ENCODE data around the gene ZNF416.

The ZNF416 gene

DNA sequence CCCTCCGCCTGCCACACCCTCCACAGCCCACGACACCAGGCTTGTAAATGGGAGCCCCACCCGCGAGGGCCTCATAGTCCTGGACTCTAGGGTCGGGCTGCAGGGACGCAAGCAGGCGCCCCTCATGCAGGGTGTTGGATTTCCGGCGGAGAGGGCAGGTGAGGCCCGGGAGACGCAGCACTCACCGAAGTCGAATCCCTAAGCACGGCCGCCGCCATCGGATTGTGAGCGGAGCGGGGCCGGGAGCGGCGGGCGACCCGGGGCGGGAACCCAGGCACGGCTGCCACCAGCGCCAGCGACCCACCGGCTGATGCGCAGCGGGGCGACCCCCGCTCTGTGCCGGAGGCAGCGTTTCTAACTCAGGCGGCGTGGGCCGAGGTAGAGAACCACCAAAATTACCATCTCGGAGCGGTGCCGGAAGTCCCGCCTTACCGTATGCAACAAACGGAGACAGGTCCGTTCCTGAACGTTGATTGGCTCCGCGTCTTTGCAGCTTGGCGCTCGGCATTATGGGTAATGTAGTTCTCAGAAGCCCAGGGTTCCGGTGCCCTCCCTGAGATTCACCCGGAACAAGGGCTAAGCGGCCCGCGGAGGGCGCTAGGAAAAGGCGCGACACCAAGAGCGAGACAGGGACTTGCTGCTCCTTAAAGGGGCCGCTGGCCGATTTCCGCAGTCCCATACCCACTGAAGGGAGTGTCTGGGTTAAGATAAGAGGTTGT is at the start of gene ZNF416:
Gene ZNF416 (minus strand): TSS at position 425 of the 719 bp plus-strand sequence. CDS start 207 bp downstream, at position 218.
- Mint-ChIP-seq H3K36me3 (peaks cover 42% of the 10 kb centered on the region), H3K27ac (no peak within 1 kb of the TSS), H3K9me3 (peaks cover 32% of the 10 kb centered on the region), H3K27me3 (no peaks in the 10 kb centered on the region), H3K4me3 (peak within 1 kb of the TSS; percentile 87), H3K4me1 (peaks cover 15% of the 10 kb centered on the region)
- ATAC-seq (ENCODE audit: low read depth) (peak; percentile 95), DNase-seq (ENCODE audit: low spot score in 2 of 2) (peak; percentile 87 to 94)

DNA sequence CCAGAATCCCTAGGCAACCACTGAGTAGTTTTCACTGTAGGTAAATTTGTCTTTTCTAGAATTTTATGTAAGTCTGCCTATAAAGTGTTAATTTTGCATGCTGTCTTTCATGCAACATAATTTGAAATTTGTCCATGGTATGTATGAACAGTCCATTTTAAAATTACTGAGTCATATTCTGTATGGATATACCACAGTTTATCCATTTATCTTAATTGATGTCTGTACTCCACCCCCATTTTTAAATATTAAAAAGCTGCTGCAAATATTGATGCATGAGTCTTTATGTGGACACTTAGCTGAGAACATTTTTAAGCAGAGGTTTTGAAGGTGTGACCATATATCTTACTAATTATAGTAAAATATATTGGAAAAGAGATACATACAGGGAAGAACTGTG is 44.4 kb upstream of the ZNF416 start:
- no peak overlapping the region for H3K4me3 Mint-ChIP-seq
- DNase-seq (ENCODE audit: low spot score in 2 of 2) (no peak), ATAC-seq (ENCODE audit: low read depth) (no peak)
- H3K36me3 Mint-ChIP-seq: peaks cover 57% of the 10 kb centered on the region
- H3K27ac Mint-ChIP-seq: no peak overlapping the region
- H3K9me3 Mint-ChIP-seq: peaks cover 17% of the 10 kb centered on the region
- H3K27me3 Mint-ChIP-seq: no peaks in the 10 kb centered on the region
- H3K4me1 Mint-ChIP-seq: peaks cover 3% of the 10 kb centered on the region

DNA sequence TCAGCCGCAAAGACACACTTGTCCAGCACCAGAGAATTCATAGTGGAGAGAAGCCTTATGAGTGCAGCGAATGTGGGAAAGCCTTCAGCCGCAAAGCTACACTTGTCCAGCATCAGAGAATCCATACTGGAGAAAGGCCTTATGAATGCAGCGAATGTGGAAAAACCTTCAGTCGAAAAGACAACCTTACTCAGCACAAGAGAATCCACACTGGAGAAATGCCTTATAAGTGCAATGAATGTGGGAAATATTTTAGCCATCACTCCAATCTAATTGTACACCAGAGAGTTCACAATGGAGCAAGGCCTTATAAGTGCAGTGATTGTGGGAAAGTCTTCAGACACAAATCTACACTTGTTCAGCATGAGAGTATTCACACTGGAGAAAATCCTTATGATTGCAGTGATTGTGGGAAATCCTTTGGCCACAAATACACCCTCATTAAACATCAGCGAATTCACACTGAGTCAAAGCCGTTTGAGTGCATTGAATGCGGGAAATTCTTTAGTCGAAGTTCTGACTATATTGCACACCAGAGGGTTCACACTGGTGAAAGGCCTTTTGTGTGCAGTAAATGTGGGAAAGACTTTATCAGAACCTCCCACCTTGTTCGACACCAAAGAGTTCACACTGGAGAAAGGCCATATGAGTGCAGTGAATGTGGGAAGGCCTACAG is 42.1 kb upstream of the ZNF416 start:
- ATAC-seq (ENCODE audit: low read depth) (no peak), DNase-seq (ENCODE audit: low spot score in 2 of 2) (no peak)
- Mint-ChIP-seq H3K9me3 (peaks cover 30% of the 10 kb centered on the region), H3K4me1 (peaks cover 18% of the 10 kb centered on the region), H3K36me3 (peaks cover 78% of the 10 kb centered on the region), H3K27me3 (no peaks in the 10 kb centered on the region), H3K4me3 (no peak overlapping the region), H3K27ac (no peak overlapping the region)

DNA sequence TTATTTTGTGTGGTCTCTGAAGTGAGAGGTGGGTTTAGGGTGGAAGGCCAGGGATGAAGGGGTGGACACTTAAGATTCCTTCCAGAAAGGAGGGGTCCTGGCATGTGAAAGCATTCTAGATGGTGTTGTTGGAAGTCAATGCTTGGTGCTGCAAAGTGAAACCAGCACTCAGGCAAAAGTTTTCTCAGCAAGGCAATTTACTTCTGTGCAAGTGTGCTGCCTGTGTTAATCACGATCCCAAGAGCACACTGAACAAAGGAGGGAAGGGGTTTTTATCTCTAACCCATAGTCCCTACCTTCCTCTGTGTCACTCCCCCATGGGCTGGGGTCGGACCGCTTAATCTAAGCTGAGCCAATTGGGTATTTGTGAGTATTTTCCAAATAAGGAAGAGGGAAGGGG is 36.6 kb upstream of the ZNF416 start:
- Mint-ChIP-seq H3K36me3 (peaks cover 62% of the 10 kb centered on the region), H3K27me3 (no peaks in the 10 kb centered on the region), H3K27ac (peak overlapping the region; percentile 85), H3K4me1 (peaks cover 31% of the 10 kb centered on the region), H3K4me3 (peak overlapping the region; percentile 85), H3K9me3 (peaks cover 41% of the 10 kb centered on the region)
- ATAC-seq (ENCODE audit: low read depth): no peak
- DNase-seq (ENCODE audit: low spot score in 2 of 2): no peak

DNA sequence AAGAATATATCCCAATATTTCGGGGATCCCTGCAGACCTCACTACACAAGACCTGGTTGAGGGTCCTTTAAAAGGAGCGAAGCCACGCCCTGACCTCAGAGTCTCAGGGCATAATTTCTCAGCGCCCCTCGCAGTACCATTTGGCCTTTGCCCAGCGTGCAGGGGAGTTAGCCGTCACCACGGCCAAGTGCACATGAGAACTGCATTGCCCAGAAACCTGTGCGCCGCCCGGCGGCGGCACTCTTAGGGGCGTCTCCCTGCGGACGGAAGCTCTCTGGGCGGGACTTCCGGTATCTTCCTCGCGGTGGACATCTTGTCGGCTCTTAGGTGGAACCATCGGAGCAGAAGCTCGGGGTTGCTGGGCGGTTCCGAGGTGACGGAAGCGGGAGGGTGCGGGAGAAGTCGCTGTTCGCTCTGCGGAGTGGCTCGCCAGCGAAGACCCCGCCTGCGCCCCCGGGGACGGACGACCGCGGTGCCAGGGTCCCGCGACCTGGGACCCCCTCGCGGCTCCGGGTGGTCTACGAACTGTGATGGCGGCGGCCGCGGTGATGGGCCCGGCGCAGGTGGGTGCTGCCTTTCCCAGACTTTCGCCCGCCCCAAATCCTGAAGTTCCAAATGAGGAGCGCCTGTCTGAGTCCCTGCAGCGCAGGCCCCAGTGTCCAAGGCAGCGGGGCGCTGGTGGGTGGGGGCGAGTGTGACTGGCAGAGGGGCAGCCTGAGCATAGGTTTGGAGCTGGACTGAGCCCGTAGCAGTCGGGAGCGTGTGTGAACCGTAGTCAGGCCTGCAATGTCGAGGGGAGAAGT is 35.4 kb upstream of the ZNF416 start, which contains the start of gene ZNF134:
Gene ZNF134 (plus strand): TSS at position 302 of the 803 bp plus-strand sequence. CDS start 5,227 bp downstream, outside the sequence.
- peaks cover 50% of the 10 kb centered on the region for H3K36me3 Mint-ChIP-seq
- ATAC-seq (ENCODE audit: low read depth) (peak; percentile 100), DNase-seq (ENCODE audit: low spot score in 2 of 2) (peak; percentile 84 to 85)
- H3K4me1 Mint-ChIP-seq: peaks cover 31% of the 10 kb centered on the region
- no peaks in the 10 kb centered on the region for H3K27me3 Mint-ChIP-seq
- peaks cover 39% of the 10 kb centered on the region for H3K9me3 Mint-ChIP-seq
- H3K4me3 Mint-ChIP-seq: peak within 1 kb of the TSS; percentile 85
- peak within 1 kb of the TSS; percentile 85 for H3K27ac Mint-ChIP-seq

DNA sequence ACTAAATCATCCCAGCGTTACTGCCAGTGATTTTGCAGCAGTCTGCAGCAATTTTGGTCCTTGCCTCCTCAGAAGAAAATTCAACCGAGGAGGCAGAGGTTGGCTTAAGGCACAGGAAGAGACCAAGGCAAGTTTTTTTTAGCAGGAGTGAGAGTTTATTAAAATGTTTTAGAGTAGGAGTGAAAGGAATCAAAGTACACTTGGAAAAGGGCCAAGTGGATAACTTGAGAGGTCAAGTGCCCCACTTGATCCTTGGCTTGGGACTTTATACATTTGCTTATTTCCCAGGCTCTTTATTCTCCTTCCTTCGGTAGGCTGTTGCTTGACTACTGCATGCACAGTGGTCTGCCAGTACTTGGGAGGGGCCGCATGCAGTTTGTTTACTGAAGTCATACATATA is 32.4 kb upstream of the ZNF416 start:
- Mint-ChIP-seq H3K27ac (no peak overlapping the region), H3K36me3 (peaks cover 40% of the 10 kb centered on the region), H3K4me1 (peaks cover 15% of the 10 kb centered on the region), H3K4me3 (no peak overlapping the region), H3K27me3 (no peaks in the 10 kb centered on the region), H3K9me3 (peaks cover 19% of the 10 kb centered on the region)
- no peak for DNase-seq (ENCODE audit: low spot score in 2 of 2)
- no peak for ATAC-seq (ENCODE audit: low read depth)

DNA sequence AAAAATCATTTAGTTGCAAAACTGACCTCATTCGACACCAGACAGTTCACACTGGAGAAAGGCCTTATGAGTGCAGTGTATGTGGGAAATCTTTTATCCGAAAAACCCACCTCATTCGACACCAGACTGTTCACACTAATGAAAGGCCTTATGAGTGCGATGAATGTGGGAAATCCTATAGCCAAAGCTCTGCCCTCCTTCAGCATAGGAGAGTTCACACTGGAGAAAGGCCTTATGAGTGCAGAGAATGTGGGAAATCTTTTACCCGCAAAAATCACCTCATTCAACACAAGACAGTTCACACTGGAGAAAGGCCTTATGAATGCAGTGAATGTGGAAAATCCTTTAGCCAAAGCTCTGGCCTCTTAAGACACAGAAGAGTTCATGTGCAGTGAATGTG is 28.2 kb upstream of the ZNF416 start:
- peaks cover 57% of the 10 kb centered on the region for H3K36me3 Mint-ChIP-seq
- no peak overlapping the region for H3K4me3 Mint-ChIP-seq
- no peak for DNase-seq (ENCODE audit: low spot score in 2 of 2)
- H3K4me1 Mint-ChIP-seq: peaks cover 5% of the 10 kb centered on the region
- H3K9me3 Mint-ChIP-seq: peaks cover 16% of the 10 kb centered on the region
- no peak overlapping the region for H3K27ac Mint-ChIP-seq
- no peak for ATAC-seq (ENCODE audit: low read depth)
- H3K27me3 Mint-ChIP-seq: no peaks in the 10 kb centered on the region

DNA sequence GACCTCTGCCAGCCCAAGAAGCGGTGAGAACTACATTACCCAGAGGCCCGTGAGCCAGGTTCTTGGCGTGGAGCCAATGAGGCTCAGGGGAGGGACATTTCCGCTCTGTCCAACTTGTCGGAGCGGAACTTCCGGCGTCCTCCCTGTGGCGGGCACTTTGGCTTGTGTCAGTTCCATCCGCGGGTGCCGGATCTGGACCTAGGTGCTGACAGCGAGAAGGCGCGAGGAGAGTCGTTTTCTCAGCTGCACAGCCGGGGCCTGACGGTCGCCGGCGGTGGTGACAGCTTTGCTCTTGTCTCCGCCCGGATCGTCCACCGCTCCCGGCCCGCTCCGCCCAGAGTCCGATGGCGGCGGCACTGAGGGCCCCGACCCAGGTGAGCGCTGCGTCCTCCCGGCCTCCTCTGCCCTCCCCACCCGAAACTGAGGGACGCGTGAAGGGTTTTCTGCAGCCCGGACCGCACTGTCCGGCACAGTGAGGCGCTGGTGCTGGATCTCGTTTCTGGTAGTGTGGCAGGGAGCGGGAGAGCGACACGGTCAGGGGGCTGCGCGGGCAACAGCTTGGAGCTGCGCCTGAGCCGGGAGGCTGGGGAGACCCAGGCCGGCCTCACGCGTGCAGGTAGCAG is 21.2 kb upstream of the ZNF416 start, which contains the start of gene ZNF530:
Gene ZNF530 (plus strand): TSS at position 125 of the 623 bp plus-strand sequence. CDS start 4,461 bp downstream, outside the sequence.
- Mint-ChIP-seq H3K9me3 (peaks cover 14% of the 10 kb centered on the region), H3K4me1 (peaks cover 13% of the 10 kb centered on the region), H3K4me3 (peak within 1 kb of the TSS; percentile 85), H3K27ac (no peak within 1 kb of the TSS), H3K27me3 (no peaks in the 10 kb centered on the region), H3K36me3 (peaks cover 26% of the 10 kb centered on the region)
- DNase-seq (ENCODE audit: low spot score in 2 of 2) (peak; percentile 65 to 75), ATAC-seq (ENCODE audit: low read depth) (peak; percentile 99)

DNA sequence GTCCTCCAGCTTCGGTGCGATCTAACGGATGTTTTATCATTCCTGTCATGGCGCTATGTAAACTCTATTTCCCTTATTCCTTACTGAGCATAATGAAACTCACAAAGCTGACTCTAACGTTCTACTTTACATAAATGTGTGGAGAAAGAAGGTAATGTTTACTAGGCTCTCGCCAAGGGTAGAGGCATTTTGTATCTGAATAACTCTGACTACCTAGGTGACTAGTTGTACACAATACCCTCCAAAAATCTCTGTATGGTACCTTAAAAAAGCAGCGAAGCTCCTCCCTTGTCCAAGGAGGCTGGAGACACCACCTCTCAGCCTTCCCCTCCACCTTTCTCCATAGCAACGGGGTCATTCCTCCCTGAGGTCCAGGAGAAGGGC is 20.7 kb upstream of the ZNF416 start:
- no peak overlapping the region for H3K27ac Mint-ChIP-seq
- peaks cover 14% of the 10 kb centered on the region for H3K9me3 Mint-ChIP-seq
- DNase-seq (ENCODE audit: low spot score in 2 of 2) (no peak), ATAC-seq (ENCODE audit: low read depth) (peak; percentile 12)
- no peaks in the 10 kb centered on the region for H3K27me3 Mint-ChIP-seq
- H3K36me3 Mint-ChIP-seq: peaks cover 21% of the 10 kb centered on the region
- H3K4me1 Mint-ChIP-seq: peaks cover 13% of the 10 kb centered on the region
- peak overlapping the region; percentile 85 for H3K4me3 Mint-ChIP-seq

DNA sequence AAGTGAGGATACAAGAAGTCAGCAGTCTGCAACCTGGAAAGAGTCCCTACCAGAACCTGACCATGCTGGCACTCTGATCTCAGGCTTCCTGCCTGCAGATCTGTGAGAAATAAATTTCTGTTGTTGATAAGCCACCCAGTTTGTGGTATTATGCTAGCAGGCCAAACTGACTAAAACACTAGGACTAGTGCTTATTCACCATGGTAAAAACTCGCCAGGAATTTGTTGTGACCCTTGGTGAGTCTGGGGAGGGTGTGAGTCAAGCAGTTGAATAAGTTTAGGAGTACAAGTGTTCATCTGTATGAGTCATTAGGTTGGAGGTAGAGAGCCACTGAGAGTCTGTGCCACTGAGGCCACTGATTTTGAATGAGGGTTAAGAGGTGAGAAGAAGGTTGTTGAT is 8.8 kb upstream of the ZNF416 start:
- ATAC-seq (ENCODE audit: low read depth) (no peak), DNase-seq (ENCODE audit: low spot score in 2 of 2) (no peak)
- Mint-ChIP-seq H3K9me3 (peaks cover 37% of the 10 kb centered on the region), H3K4me3 (no peak overlapping the region), H3K4me1 (peaks cover 10% of the 10 kb centered on the region), H3K36me3 (peaks cover 67% of the 10 kb centered on the region), H3K27ac (no peak overlapping the region), H3K27me3 (no peaks in the 10 kb centered on the region)

DNA sequence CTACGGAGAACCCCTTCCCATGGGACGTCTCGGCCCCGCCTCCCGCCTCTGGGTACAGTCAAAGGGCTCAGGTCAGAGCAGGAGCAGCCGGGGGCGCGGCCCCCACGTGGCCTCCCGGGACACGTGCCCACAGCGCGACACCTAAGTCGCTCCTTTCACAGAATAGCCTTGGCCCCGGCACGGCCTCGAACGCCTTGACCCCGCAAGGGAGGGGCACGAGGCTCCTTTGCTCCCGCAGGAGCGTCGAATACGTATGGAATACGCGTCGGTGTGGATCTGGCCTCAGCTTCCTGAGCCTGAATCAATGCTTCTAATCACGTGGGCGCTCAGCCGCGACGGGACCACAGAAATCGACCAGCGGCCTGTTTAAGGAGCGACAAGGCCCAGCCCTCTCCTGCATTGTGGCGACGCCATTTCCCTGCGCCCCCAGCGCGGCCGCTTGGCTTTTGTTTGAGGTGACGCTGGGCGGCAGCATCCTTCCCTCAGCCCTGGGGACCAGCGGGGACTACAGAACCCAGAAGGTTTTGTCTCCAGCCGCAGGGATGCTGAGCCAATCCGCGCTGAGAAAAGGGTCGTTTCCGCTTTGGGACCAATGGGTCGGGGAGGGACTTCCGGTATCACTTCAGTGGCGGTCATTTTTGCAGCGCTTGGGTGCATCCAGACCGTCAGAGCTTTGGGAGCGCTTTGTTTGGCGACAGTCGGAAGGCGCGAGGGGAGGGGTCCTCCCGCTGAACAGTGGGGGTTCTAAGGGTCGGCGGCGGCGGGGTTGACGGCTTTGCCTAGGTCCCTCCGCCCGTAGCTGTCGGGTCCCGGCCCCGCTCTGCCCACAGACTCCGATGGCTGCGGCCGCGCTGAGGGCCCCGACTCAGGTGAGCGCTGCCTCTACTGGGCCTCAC is 5.1 kb upstream of the ZNF416 start, which contains the start of gene ZIK1:
Gene ZIK1 (plus strand): TSS at position 625 of the 896 bp plus-strand sequence. CDS start 212 bp downstream, at position 837.
- Mint-ChIP-seq H3K27ac (peak within 1 kb of the TSS; percentile 84), H3K4me3 (peak within 1 kb of the TSS; percentile 96), H3K4me1 (peaks cover 12% of the 10 kb centered on the region), H3K9me3 (peaks cover 31% of the 10 kb centered on the region), H3K27me3 (no peaks in the 10 kb centered on the region), H3K36me3 (peaks cover 40% of the 10 kb centered on the region)
- DNase-seq (ENCODE audit: low spot score in 2 of 2): peak; percentile 76 to 80
- peak; percentile 94 for ATAC-seq (ENCODE audit: low read depth)

DNA sequence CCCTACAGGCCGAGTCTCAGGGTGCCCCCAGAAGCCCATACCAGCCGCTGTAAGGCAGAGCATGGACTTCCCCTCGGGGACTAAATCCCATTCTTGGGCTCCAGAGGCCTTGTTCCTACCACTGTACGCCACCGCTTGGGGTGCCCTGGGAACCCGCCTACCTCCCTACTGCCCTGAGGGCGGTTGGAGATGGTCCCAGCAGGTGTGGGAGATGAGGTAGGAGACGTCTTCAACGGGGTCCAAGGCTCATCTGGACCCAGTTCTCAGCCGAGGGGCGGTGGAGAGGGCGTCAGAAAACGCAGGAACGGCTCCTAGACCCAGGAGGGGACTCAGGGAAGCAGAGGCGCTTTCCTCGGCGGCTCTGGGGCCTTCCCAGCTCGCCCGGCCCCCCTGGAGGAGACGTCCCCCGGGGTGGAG is 4.4 kb upstream of the ZNF416 start:
- no peak for ATAC-seq (ENCODE audit: low read depth)
- H3K4me3 Mint-ChIP-seq: peak overlapping the region; percentile 96
- H3K36me3 Mint-ChIP-seq: peaks cover 34% of the 10 kb centered on the region
- H3K27me3 Mint-ChIP-seq: no peaks in the 10 kb centered on the region
- peak overlapping the region; percentile 84 for H3K27ac Mint-ChIP-seq
- DNase-seq (ENCODE audit: low spot score in 2 of 2): no peak
- H3K4me1 Mint-ChIP-seq: peaks cover 12% of the 10 kb centered on the region
- H3K9me3 Mint-ChIP-seq: peaks cover 29% of the 10 kb centered on the region

Data from memory B cell (primary cell).